NCI-H1694 (cell line): Measurements from ENCODE around the gene TMTC3.
"Not testable (repeated sequence)": the region's sequence is repeated elsewhere in the genome, so short reads cannot be mapped to it uniquely, and the experiment has no call there.

Source experiments
- DNase-seq: peaks from one replicate; lab custom pipeline; 2025; lab: John Stamatoyannopoulos, UW

TMTC3 gene

DNA sequence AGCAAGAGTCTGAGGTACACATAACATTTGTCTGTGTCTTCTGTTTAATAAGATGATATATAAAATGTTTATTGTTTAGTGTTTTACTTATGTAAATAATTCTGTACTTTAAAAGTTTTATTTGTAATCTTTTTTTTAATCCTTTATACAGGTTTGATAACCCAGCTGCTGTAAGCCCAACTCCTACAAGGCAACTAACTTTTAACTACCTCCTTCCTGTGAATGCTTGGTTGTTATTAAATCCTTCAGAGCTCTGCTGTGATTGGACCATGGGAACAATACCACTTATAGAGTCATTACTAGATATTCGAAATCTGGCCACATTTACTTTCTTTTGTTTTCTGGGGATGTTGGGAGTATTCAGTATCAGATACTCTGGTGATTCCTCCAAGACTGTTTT, 24.1 kb downstream of the TMTC3 start:
- no peak for DNase-seq

DNA sequence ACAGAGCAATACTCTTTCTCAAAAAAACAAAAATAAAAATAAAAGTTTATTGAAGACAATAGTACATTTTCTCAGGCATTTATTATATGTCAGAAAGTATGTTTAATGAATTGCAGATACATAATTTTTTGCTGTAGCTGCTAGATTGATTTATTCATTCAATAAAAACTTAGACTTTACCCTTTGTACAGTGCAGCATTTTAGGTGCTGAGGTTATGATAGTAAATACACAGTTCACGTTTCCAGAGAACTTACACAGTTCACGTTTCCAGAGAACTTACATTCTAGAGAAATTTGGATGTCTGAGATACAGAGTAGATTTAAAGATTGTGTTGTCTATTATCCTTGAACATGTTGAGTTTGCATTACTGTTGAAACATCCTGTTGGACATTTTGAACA, 25.3 kb downstream of the TMTC3 start:
- no peak for DNase-seq

- DNase-seq: no peak
Observed at GRCh38 chr12:88172844-88173407, 30.8 kb downstream of the TMTC3 start.

GRCh38 chr12:88175544-88175943, 33.4 kb downstream of the TMTC3 start:
- DNase-seq: no peak

- DNase-seq: no peak
Observed at GRCh38 chr12:88179436-88180014, 37.4 kb downstream of the TMTC3 start.

GRCh38 chr12:88181881-88182280, 39.8 kb downstream of the TMTC3 start:
- no peak for DNase-seq

DNA sequence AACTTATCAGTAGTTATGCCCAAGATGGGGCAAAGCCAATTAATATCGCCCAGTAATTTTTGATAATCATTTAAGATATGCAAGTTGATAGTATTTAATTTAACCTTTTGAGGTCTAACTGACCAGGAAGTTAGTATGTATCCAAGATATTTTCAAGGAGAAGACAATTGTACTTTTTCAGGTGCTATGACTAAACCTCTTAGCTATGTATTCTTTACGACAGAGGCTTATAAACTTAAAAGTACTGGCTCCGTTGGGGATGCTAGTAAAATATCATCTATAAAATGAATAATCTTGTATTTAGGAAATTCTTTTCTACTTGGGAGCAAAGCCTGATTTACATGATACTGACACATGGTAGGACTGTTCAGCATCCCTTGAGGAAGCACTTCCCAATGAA, 40.3 kb downstream of the TMTC3 start:
- DNase-seq: no peak

DNA sequence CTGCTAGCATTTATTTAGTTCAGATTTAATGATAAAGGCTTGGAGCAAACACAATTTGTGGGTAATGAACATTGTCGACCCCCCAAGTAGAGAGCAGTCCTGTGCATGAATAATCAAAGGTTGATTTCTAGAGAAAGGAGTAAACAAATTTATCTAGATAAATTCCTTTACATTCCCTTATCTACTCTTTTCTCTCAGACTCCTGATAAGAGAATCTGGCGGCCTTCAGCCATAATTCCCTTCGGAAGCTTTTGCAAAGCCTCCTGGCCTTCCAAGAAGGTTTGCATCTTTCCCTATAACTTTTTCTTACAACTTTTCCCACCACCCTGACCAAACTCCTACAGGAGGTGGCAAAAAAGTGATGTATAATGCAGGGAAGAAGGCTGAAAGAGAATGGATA, 42.1 kb downstream of the TMTC3 start:
- DNase-seq: no peak

- no peak for DNase-seq
Observed at GRCh38 chr12:88185279-88185678, 43.2 kb downstream of the TMTC3 start.

- DNase-seq: no peak
Observed at GRCh38 chr12:88185988-88186387, 43.9 kb downstream of the TMTC3 start.

- no peak for DNase-seq
Observed at GRCh38 chr12:88187571-88187970, 45.5 kb downstream of the TMTC3 start.

GRCh38 chr12:88188180-88188579, 46.1 kb downstream of the TMTC3 start:
- DNase-seq: no peak

- no peak for DNase-seq
Observed at GRCh38 chr12:88192426-88192825, 50.3 kb downstream of the TMTC3 start.

DNA sequence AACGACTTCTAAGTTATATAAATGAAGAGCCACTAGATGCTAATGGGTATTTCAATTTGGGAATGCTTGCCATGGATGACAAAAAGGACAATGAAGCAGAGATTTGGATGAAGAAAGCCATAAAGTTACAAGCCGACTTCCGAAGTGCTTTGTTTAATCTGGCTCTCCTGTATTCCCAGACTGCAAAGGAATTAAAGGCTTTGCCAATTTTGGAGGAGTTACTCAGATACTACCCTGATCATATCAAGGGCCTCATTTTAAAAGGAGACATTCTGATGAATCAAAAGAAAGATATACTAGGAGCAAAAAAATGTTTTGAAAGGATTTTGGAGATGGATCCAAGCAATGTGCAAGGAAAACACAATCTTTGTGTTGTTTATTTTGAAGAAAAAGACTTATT, 52.8 kb downstream of the TMTC3 start:
- no peak for DNase-seq

DNA sequence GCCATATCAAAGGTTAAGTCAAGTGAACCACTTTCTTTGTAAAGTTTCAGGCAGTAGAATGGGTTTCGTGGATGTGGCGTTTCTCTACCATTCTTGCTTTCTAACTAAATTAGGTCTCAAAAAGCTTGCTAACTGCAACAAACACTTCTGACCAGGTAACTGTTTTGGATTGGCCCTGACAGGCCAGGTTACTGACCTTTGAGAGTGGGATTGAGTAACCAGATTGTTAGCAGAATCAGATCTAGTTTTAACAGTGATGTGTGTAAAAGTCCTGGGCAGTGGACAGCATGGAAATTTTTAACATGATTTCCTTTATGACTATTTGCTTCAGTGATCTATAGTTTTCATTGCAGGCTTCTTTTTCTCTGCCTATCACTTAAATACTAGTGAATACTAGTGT, 57.9 kb downstream of the TMTC3 start:
- DNase-seq: no peak

- DNase-seq: no peak
Observed at GRCh38 chr12:88202500-88202899, 60.4 kb downstream of the TMTC3 start.

DNA sequence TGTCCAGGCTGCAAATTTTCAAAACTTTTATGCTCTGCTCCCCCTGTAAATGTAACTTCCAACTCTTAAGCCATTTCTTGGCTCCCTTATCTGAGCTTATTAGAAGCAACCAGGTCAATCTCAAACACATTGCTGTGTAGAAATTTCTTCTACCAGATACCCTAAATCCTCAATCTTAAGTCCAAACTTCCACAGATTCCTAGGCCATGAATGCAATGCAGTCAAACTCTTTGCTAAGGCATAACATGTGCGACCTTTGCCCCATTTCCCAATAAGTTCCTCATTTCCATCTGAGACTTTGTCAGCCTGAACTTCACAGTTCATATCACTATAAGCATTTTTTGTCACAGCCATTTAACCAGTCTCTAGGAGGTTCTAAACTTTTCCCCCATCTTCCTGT, 64.5 kb downstream of the TMTC3 start:
- no peak for DNase-seq

- DNase-seq: no peak
Observed at GRCh38 chr12:88207921-88208620, 66.0 kb downstream of the TMTC3 start.

- DNase-seq: no peak
Observed at GRCh38 chr12:88208661-88209060, 66.6 kb downstream of the TMTC3 start.

- DNase-seq: not testable (repeated sequence)
Observed at GRCh38 chr12:88210311-88210710, 68.2 kb downstream of the TMTC3 start.

GRCh38 chr12:88218293-88218692, 76.2 kb downstream of the TMTC3 start:
- no peak for DNase-seq

DNA sequence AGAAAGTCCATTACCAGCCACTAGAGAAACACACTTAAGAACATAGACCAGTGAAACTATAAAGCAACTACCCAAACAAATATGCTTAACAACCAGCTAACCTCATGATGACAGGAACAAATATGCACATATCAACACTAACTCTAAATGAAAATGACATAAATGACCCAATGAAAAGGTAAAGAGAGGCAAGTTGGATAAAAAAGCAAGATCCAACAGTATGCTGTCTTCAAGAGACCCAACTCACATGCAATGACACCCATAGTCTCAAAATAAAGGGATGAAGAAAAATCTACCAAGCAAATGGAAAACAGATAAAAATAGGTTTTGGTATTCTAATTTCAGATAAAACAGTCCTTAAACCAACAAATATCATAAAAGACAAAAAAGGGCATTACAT, 77.8 kb downstream of the TMTC3 start:
- DNase-seq: no peak

DNA sequence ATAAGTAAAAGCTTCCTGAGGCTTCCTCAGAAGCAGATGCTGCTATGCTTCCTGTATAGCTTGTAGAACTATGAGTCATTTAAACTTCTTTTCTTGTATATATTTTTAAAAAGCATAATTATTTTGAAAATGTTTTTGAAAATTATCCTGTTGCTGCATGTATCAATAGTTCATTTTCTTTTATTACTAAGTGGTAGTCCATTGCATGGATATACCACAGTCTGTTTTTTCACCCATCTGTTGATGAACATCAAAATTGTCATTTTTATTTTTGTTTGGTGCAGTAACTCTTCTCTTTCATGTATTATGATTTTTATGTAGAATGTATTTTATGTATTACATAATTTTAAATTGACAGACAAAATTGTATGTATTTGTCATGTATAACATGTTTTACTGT, 81.4 kb downstream of the TMTC3 start:
- DNase-seq: no peak

DNA sequence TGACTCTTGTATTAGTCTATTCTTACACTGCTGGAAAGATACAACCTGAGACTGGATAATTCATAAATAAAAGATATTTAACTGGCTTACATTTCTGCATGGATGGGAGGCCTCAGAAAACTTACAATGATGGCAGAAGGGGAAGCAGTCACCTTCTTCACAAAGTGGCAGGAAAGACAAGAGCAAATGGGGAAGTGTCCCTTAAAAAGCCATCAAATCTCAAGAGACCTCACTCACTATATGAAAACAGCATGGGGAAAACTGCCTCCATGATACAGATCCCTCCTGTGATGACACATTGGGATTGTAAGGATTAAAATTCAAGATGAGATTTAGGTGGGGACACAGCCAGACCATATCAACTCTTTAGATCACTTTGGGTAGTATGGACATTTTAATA, 83.7 kb downstream of the TMTC3 start:
- DNase-seq: no peak
